Measurements from ENCODE around the gene CHRM2.
"Not testable (repeated sequence)": the region's sequence is repeated elsewhere in the genome, so short reads cannot be mapped to it uniquely, and the experiment has no call there.

The CHRM2 gene

GRCh38 chr7:136868496-136869000 lies at the start of gene CHRM2:
Gene CHRM2 (plus strand): TSS chr7:136868652. CDS start chr7:137014866, 146,214 bp downstream.
- DNase-seq = no peak

GRCh38 chr7:136831398-136831797 lies 37.1 kb upstream of the CHRM2 start:
- DNase-seq = not testable (repeated sequence)

GRCh38 chr7:136845899-136846465 lies 22.5 kb upstream of the CHRM2 start:
- no peak for DNase-seq

- no peak for DNase-seq
Measured at GRCh38 chr7:136847858-136848257, 20.6 kb upstream of the CHRM2 start.

- no peak for DNase-seq
Measured at GRCh38 chr7:136853654-136854053, 14.8 kb upstream of the CHRM2 start.

GRCh38 chr7:136857573-136857972 lies 10.9 kb upstream of the CHRM2 start:
- DNase-seq = no peak

GRCh38 chr7:136859803-136860202 lies 8.6 kb upstream of the CHRM2 start:
- no peak for DNase-seq

- DNase-seq = no peak
Measured at GRCh38 chr7:136865236-136865635, 3.2 kb upstream of the CHRM2 start.

- DNase-seq = no peak
Measured at GRCh38 chr7:136865777-136866176, 2.7 kb upstream of the CHRM2 start.

GRCh38 chr7:136869001-136869961 lies 829 bp downstream of the CHRM2 start:
- DNase-seq = no peak

GRCh38 chr7:136869991-136870865 lies 1.8 kb downstream of the CHRM2 start:
- DNase-seq = peak; percentile 2

GRCh38 chr7:136870866-136871487 lies 2.5 kb downstream of the CHRM2 start:
- peak; percentile 4 for DNase-seq

GRCh38 chr7:136874393-136875032 lies 6.1 kb downstream of the CHRM2 start:
- peak; percentile 1 for DNase-seq

- DNase-seq = no peak
Measured at GRCh38 chr7:136877509-136877908, 9.1 kb downstream of the CHRM2 start.

- DNase-seq = no peak
Measured at GRCh38 chr7:136877990-136878389, 9.5 kb downstream of the CHRM2 start.

GRCh38 chr7:136878878-136879277 lies 10.4 kb downstream of the CHRM2 start:
- DNase-seq = no peak

- no peak for DNase-seq
Measured at GRCh38 chr7:136883046-136883445, 14.6 kb downstream of the CHRM2 start.

- no peak for DNase-seq
Measured at GRCh38 chr7:136884492-136884891, 16.0 kb downstream of the CHRM2 start.

GRCh38 chr7:136887317-136887716 lies 18.9 kb downstream of the CHRM2 start:
- no peak for DNase-seq

- DNase-seq = no peak
Measured at GRCh38 chr7:136890399-136890798, 21.9 kb downstream of the CHRM2 start.

GRCh38 chr7:136891850-136892249 lies 23.4 kb downstream of the CHRM2 start:
- no peak for DNase-seq

- no peak for DNase-seq
Measured at GRCh38 chr7:136894789-136895188, 26.3 kb downstream of the CHRM2 start.

All from NCI-H146 (cell line).